ENCODE results near the gene BAX.
A peak's percentile ranks its signal among the peaks of the same experiment; 100 is the strongest.

The BAX gene

DNA sequence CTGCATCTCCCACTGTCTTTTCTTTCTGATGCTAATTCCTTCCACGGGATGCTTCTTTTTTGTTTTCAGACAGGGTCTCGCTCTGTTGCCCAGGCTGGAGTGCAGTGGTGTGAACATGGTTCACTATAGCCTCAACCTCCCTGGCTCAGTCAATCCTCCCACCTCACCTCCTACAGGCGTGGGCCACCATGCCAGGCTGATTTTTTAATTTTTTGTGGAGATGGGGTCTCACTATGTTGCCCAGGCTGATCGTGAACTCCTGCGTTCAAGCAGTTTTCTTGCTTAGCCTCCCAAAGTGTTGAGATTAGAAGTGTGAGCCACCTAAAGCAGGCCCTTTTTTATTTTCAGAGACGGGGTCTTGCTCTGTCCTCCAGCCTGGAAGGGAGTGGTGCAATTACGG lies 33.6 kb downstream of the BAX start:
- no peak for DNase-seq (ENCODE audit: low spot score)

- no peak for DNase-seq (ENCODE audit: low spot score)
Observed at GRCh38 chr19:48988860-48989259, 34.2 kb downstream of the BAX start.

DNA sequence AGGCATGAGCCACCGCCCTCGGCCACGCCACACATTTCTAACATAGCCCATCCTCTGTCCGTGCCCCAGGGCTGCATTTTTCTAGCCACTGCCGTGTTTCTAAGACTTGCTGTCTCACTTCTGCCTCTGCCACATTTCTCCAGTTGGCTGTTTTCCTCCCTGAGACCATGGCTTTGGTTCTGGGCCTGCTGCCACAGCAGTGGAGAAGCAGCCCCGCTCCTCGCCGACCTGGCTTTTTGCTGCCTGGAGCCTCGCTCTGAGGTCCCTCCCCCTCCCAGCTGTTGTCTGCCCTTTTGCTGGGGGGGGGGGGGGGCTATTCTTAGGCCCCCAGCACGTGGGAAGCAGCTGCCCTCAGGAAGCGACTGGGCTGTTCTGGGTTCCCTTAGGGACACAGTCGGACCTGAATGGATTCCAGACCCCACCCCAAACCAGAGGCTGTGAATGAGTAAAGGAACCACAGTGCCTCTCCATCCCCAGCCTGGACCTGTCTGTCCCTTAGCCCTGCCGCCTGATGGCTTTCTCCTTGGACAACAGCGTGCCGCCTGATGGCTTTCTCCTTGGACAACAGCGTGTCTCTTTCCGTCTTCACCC lies 35.1 kb downstream of the BAX start:
- no peak for DNase-seq (ENCODE audit: low spot score)

DNA sequence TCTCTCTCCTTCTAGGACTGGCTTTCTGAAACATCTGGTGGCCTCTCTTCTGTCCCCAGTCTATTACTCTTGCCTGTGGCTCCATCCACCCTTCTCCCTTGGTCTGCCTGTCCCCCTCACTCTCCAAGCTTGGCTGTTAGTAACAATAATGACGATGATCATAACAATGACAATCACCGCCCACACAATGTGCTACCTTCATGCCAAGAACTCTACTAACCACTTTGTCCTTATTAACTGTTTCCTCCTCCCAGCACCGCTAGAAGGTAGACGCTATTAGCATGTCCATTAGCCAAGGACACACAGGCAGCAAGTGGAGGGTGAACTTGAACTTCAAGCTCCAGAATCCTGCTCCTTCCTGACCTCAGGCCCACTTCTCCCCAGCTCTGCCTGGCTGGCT lies 35.7 kb downstream of the BAX start:
- DNase-seq (ENCODE audit: low spot score): no peak

GRCh38 chr19:48991011-48991609 lies 36.4 kb downstream of the BAX start:
- DNase-seq (ENCODE audit: low spot score): no peak

- peak; percentile 71 for DNase-seq (ENCODE audit: low spot score)
Observed at GRCh38 chr19:48991873-48992580, 37.4 kb downstream of the BAX start.

- no peak for DNase-seq (ENCODE audit: low spot score)
Observed at GRCh38 chr19:48992581-48993174, 38.0 kb downstream of the BAX start.

DNA sequence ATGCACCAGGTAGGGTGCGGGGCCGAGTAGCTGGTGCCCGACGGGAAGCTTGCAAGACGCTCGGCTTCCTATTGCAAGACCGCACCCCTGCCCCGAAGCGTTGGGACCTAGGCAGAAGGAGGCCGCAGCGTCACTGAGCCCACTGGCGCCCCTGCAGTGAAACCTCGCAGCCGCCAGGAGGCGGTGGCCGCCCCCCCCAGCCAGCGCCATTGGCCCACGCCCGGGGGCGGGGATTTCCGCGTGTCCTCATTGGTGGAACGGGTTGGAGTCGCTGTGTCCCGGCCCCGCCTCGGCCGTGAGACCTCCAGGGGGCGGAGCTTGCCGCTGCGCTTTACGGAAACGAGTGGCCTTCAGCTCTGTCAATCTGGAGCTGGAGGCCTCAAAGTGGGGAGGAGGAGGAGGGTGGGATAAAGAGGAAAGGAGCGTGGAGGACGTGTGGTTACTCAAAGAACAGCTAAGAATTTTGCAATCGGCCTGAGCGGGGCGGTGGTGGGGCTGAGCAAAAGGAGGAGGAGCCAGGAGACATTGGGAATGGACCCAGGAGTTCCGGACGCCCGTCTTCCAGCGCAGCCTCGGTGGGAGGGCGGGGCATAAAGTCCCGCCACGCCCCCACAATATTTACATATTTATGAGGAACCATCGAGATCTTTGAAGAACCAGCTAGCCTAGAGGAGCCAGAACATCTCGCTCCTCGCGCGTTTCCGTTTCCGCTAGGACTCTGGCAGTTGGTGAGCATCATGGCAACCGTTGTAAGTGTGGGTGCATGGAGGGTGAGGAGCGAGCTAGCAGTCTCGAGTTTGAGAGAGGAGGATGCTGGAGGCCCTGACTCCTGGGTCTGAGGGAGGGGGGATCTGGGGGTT lies 38.7 kb downstream of the BAX start, which contains the start of the genes GYS1 and RUVBL2:
Gene GYS1, minus strand, starts transcription at position 135 of the 860 bp plus-strand sequence. CDS start 197 bp downstream, outside the sequence.
Gene RUVBL2, plus strand, starts transcription at position 713 of the 860 bp plus-strand sequence. Its CDS starts 25 bp downstream, at position 738.
- peak; percentile 99 for DNase-seq (ENCODE audit: low spot score)

GRCh38 chr19:48994035-48994386 lies 39.3 kb downstream of the BAX start:
- DNase-seq (ENCODE audit: low spot score): no peak

GRCh38 chr19:48997972-48998371 lies 43.3 kb downstream of the BAX start:
- DNase-seq (ENCODE audit: low spot score): peak; percentile 73

DNA sequence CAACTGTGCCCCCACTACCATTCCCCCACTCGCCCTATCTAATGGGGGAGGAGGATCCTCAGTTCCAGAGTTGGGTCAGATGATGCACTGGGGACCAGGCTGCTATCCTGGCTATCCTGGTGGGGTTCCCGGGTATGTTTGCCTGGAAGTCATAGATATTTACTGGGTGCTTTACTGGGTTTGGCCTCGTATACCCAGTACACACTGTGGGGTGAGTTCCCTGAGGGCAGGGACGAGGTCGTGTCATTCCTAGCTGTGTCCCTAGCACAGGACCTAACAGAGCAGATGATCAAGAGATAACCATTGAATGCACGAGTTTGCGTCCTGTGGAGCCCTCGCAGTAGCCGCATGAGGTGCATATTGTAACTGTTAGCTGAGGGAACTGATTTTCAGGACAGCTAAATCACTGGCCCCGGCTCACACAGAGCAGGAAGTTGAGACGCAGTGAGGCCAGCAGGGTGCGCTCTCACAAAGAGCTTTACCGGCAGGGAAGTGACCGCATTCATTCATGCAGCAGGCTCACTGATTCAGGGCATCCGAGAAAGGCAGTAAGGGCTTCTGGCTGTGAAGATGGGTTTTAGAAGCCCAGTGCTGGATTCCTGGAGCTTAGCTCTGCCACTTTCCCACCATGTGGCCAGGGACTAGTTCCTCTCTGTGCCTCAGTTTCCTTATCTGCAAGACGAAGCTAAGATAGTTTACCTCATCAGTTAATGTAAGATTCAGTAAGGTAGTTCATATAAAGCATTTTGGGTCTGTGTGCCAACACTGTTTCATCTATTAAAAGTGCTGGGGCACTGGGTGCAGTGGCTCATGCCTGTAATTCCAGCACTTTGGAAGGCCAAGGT lies 45.0 kb downstream of the BAX start:
- DNase-seq (ENCODE audit: low spot score): peak; percentile 78

DNA sequence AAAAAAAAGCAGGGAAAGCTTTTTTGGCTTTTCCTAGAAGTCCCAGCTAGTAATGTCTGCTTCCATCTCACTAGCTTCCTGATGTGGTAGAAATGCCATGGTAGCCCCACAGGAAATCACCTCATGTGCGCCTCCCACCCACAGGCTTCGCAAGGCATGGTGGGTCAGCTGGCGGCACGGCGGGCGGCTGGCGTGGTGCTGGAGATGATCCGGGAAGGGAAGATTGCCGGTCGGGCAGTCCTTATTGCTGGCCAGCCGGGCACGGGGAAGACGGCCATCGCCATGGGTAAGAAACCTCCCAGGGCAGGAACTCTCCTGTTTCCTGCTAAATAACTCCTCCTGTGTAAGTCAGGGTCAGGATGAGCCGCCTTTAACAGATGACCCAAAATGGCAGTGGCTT lies 49.5 kb downstream of the BAX start:
- DNase-seq (ENCODE audit: low spot score): no peak

GRCh38 chr19:49004964-49005614 lies 50.4 kb downstream of the BAX start:
- DNase-seq (ENCODE audit: low spot score): no peak

- no peak for DNase-seq (ENCODE audit: low spot score)
Observed at GRCh38 chr19:49006905-49007304, 52.2 kb downstream of the BAX start.

DNA sequence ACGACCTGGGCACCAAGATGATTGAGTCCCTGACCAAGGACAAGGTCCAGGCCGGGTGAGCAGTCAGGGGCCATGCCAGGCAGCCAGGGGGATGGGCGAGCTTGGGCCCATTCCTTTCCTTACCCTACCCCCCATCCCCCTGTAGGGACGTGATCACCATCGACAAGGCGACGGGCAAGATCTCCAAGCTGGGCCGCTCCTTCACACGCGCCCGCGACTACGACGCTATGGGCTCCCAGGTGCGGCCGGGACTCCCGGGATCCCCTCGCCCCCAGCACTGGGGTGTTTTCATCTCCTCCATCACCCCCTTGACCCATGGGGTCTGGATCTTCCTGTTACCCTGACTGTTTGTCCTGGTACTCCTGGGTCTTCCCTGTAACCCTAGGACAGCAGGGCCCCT lies 55.2 kb downstream of the BAX start:
- DNase-seq (ENCODE audit: low spot score): no peak

DNA sequence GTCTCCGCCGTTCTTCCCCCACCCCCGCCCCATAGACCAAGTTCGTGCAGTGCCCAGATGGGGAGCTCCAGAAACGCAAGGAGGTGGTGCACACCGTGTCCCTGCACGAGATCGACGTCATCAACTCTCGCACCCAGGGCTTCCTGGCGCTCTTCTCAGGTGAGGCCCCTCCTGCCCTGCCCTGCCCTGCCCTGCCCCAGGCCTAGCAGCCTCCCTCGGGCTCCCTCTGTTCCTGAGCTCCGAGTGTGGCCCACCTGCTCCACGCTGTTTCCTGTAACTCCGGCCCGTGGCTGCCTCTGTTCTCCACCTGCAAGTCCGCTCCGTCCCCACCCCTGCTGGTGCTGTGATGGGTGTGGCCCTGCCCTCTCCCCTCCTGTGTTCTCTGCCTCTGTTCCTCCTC lies 55.8 kb downstream of the BAX start:
- DNase-seq (ENCODE audit: low spot score): no peak

DNA sequence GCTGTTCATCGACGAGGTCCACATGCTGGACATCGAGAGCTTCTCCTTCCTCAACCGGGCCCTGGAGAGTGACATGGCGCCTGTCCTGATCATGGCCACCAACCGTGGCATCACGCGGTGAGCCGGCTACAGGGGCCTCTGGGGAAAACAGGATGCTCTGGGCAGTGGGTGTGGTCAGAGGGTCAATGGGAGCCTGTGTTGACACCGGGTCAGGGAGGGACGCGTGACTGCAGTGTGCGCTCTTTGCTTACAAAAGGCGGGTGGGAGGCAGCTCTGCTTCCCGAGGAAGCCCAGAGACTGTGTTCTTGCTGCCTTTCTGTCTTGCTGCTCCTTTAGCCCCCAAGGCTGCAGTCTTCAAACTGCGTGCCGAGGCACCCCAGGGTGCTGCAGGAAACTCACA lies 56.5 kb downstream of the BAX start:
- DNase-seq (ENCODE audit: low spot score): no peak
